ENCODE data around the gene MRPS5.

MRPS5 gene

DNA sequence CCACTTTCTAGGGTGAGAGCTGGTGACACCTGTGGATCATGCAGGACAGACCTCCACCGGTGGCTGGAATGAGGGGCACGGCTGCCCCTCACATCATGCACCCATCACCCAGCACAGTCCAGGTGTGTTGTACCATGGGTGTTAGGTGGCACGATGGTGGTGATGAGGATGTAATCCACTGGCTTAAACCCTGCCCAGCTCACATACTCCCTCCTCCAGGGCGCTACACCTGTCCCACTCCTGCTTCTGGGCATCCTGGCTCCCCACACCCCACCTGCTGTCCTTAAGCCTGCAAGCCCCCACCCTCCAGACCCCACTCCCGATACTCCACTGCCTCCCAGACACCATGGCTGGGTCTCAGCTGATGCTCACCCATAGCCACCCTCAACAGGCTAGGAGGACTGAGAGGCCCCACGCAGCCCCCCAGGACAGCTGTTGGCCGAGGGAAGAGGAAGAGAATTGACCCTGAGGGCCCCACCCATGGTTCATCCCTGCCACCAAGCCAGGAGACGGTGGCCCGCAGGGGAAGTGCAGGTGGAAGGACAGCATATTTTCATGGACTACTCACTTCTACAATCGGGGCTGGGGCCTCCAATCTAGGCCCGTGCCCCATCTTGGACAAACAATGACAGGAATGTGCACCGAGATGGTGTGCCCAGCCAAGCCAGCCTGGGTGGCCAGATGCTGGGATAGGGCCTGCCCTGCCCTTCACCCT lies 61.8 kb downstream of the MRPS5 start:
- H3K9ac ChIP-seq (ENCODE audit: low read depth, low read length, poor library complexity, severe bottlenecking): no peak overlapping the region
- H4K20me1 ChIP-seq (ENCODE audit: insufficient read depth, low read length, poor library complexity, severe bottlenecking): no peaks in the 10 kb centered on the region
- TF ChIP-seq EZH2phosphoT487 (IDR thresholded peaks at IDR 0.05; ENCODE audit: borderline replicate concordance) (no peak), CTCF (conservative IDR thresholded peaks at IDR 0.05; ENCODE audit: low read length) (no peak)
- no peaks in the 10 kb centered on the region for H3K27me3 ChIP-seq (ENCODE audit: insufficient read depth, low read length, poor library complexity, severe bottlenecking)
- no peaks in the 10 kb centered on the region for H3K9me3 ChIP-seq (ENCODE audit: insufficient read depth, low read depth, low read length)
- H3K4me3 ChIP-seq (ENCODE audit: low read length, poor library complexity, severe bottlenecking): no peak overlapping the region
- H3K4me2 ChIP-seq (ENCODE audit: low read depth, low read length, poor library complexity, severe bottlenecking): no peak overlapping the region
- H3K4me1 ChIP-seq (ENCODE audit: insufficient read depth, low read length, poor library complexity, severe bottlenecking): no peaks in the 10 kb centered on the region
- H3F3A ChIP-seq (ENCODE audit: low read depth): no peaks in the 10 kb centered on the region
- H2AFZ ChIP-seq (ENCODE audit: low read length): no peak overlapping the region
- H3K36me3 ChIP-seq (ENCODE audit: insufficient read depth, low read length): no peaks in the 10 kb centered on the region
- H3K9me2 ChIP-seq (replicated peaks; ENCODE audit: low read depth, low read length): no peaks in the 10 kb centered on the region
- no peaks in the 10 kb centered on the region for H3K79me2 ChIP-seq (ENCODE audit: insufficient read depth, low read length)

- Histone ChIP-seq H3K79me2 (ENCODE audit: insufficient read depth, low read length) (no peaks in the 10 kb centered on the region), H3K4me1 (ENCODE audit: insufficient read depth, low read length, poor library complexity, severe bottlenecking) (no peaks in the 10 kb centered on the region), H3K9me3 (ENCODE audit: insufficient read depth, low read depth, low read length) (no peaks in the 10 kb centered on the region), H3K9me2 (replicated peaks; ENCODE audit: low read depth, low read length) (no peaks in the 10 kb centered on the region), H3K36me3 (ENCODE audit: insufficient read depth, low read length) (no peaks in the 10 kb centered on the region), H3K9ac (ENCODE audit: low read depth, low read length, poor library complexity, severe bottlenecking) (no peak overlapping the region), H3K4me2 (ENCODE audit: low read depth, low read length, poor library complexity, severe bottlenecking) (no peak overlapping the region), H3F3A (ENCODE audit: low read depth) (no peaks in the 10 kb centered on the region), H3K27me3 (ENCODE audit: insufficient read depth, low read length, poor library complexity, severe bottlenecking) (no peaks in the 10 kb centered on the region), H4K20me1 (ENCODE audit: insufficient read depth, low read length, poor library complexity, severe bottlenecking) (no peaks in the 10 kb centered on the region), H2AFZ (ENCODE audit: low read length) (no peak overlapping the region), H3K4me3 (ENCODE audit: low read length, poor library complexity, severe bottlenecking) (no peak overlapping the region)
- TF ChIP-seq CTCF (conservative IDR thresholded peaks at IDR 0.05; ENCODE audit: low read length) (no peak), EZH2phosphoT487 (IDR thresholded peaks at IDR 0.05; ENCODE audit: borderline replicate concordance) (no peak)
Observed at GRCh38 chr2:95058989-95059641, 62.5 kb downstream of the MRPS5 start.

DNA sequence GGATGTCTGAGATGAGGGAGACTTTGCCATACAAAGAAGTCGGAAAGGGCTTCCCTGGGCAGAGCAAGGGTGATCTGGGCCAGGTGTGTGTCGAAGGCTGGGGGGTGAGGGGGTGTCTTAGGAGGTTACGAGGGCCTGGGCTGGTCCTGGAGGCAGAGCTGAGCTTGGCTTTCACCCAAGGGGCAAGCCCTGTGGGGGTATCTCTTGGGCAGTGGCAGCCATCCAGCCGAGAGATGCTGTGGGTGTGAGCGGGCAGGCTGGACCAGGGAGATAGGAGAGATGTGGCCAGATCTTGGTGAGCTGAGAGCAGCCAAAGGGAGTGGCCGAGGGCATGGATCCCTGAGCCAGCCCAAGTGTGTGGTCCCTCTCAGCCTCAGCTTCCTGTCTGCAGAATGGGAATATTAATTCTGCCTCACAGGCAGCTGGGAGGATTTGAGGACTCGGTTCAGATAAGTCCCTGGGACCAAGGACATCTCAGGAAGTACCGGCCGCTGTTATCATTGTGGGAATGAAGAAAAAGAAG lies 63.1 kb downstream of the MRPS5 start:
- Histone ChIP-seq H3K4me3 (ENCODE audit: low read length, poor library complexity, severe bottlenecking) (no peak overlapping the region), H3K4me1 (ENCODE audit: insufficient read depth, low read length, poor library complexity, severe bottlenecking) (no peaks in the 10 kb centered on the region), H3K9me2 (replicated peaks; ENCODE audit: low read depth, low read length) (no peaks in the 10 kb centered on the region), H3K27me3 (ENCODE audit: insufficient read depth, low read length, poor library complexity, severe bottlenecking) (no peaks in the 10 kb centered on the region), H3K36me3 (ENCODE audit: insufficient read depth, low read length) (no peaks in the 10 kb centered on the region), H4K20me1 (ENCODE audit: insufficient read depth, low read length, poor library complexity, severe bottlenecking) (no peaks in the 10 kb centered on the region), H2AFZ (ENCODE audit: low read length) (no peak overlapping the region), H3K79me2 (ENCODE audit: insufficient read depth, low read length) (no peaks in the 10 kb centered on the region), H3K4me2 (ENCODE audit: low read depth, low read length, poor library complexity, severe bottlenecking) (no peak overlapping the region), H3K9me3 (ENCODE audit: insufficient read depth, low read depth, low read length) (no peaks in the 10 kb centered on the region), H3K9ac (ENCODE audit: low read depth, low read length, poor library complexity, severe bottlenecking) (no peak overlapping the region), H3F3A (ENCODE audit: low read depth) (no peaks in the 10 kb centered on the region)
- TF ChIP-seq EZH2phosphoT487 (IDR thresholded peaks at IDR 0.05; ENCODE audit: borderline replicate concordance): no peak
- TF ChIP-seq CTCF (conservative IDR thresholded peaks at IDR 0.05; ENCODE audit: low read length): no peak
